Esophagus muscularis mucosa (tissue), 4 donors: Measurements from ENCODE around the gene C17orf67. TPM values are rescaled to one million over a fixed set of nuclear protein-coding genes. Genes with fewer than 3 reads are reported as not detected.

ENCODE experiments used
- DNase-seq: peaks from one replicate; pipeline ENCODE4 v3.0.0-alpha.2; 2017; ENCODE audit errors: extremely low spot score
- H3K27ac ChIP-seq, 4 donors: fragments of 200-600 bp; sonication (generic); replicated peaks in 1 of 4; 1 replicate in 3 of 4; 2 replicates in 1 of 4; pipeline ENCODE4 v1.5.1; 2016 to 2019; ENCODE audit warnings: mild to moderate bottlenecking in 1 of 4
- H3K27me3 ChIP-seq, 4 donors: fragments of 200-600 bp; sonication (generic); one replicate each; pipeline versions ENCODE4 v1.5.1 to v1.6.0; 2016 to 2019
- H3K36me3 ChIP-seq, 4 donors: fragments of 200-600 bp; sonication (generic); one replicate each; pipeline ENCODE4 v1.5.1; 2016 to 2019
- H3K4me1 ChIP-seq, 4 donors: fragments of 200-600 bp; sonication (generic); one replicate each; pipeline ENCODE4 v1.5.1; 2016 to 2019
- H3K4me3 ChIP-seq, 4 donors: fragments of 200-600 bp; sonication (generic); 1 replicate in 2 of 4; 2 replicates in 2 of 4; pipeline ENCODE4 v1.5.1; 2016 to 2019; ENCODE audit warnings: mild to moderate bottlenecking in 4 of 4, moderate library complexity in 1 of 4
- H3K9me3 ChIP-seq, 4 donors: fragments of 200-600 bp; sonication (generic); 1 replicate in 3 of 4; 2 replicates in 1 of 4; pipeline ENCODE4 v1.5.1; 2016 to 2019
- CTCF ChIP-seq, 3 experiments: fragments of 200-600 bp in 2 of 3; fragments of 450-650 bp in 1 of 3; sonication (generic) in 2 of 3; IDR thresholded peaks; one replicate each; pipeline ENCODE4 v1.5.1; 2017 to 2019; ENCODE audit warnings: antibody characterized with exemption in 3 of 3, mild to moderate bottlenecking in 2 of 3, moderate library complexity in 1 of 3
- EP300 ChIP-seq: sonication (generic); formaldehyde crosslinking; IDR thresholded peaks from one replicate; pipeline ENCODE4 v1.6.1; 2017; ENCODE audit warnings: antibody characterized with exemption
- POLR2A ChIP-seq: fragments of 450-650 bp; IDR thresholded peaks from one replicate; pipeline ENCODE4 v1.6.1; 2017; ENCODE audit warnings: antibody characterized with exemption, moderate library complexity, mild to moderate bottlenecking, low read depth
- POLR2AphosphoS5 ChIP-seq, 2 donors: sonication (generic); formaldehyde crosslinking; IDR thresholded peaks; one replicate each; pipeline ENCODE4 v1.6.1; 2017; ENCODE audit warnings: antibody characterized with exemption in 2 of 2
- WGBS: methylation state at CpG from one replicate; pipeline ENCODE4 v1.1.5; 2018; 5-methylcytosine and 5-hydroxymethylcytosine counted together
- intact Hi-C: fragments of 100-400 bp; cut with DNase I; formaldehyde crosslinking; loops from one replicate; pipeline ENCODE4 v1.15.1; 2023
- total RNA-seq, 4 donors: library from RNA; depleted of rRNA; stranded (reverse); fragments of >200 nt; gene quantifications; one replicate each; pipeline versions ENCODE4 v1.1.0 to v1.2.1, GENCODE V29; 2016

C17orf67 gene
- total RNA-seq, 4 donors from 2014 or later, result 0.83 to 4.3 (median 3.6) TPM

GRCh38 chr17:56798916-56799315 is 34.8 kb downstream of the C17orf67 start:
- 66% methylated on average over 4 of the region's 4 CpGs for WGBS

DNA sequence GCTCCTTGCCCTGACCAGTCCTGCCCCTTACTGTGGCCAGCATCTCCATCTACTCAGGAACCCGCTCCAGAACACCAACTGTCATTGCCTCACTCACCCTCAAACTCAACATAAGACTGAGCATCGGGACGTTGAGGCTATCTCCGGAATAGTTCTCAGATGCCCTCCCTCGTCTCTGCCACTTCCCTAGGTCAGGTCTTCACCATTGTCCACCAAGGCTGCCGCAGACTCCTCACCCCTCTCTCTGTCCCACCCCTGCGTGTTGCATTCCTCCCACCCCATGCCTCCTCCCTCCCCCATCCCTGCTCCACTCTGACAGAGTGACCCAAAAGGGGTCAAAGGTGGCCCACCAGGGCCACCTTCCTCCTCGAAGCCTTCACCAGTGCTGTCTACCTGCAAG is 37.2 kb downstream of the C17orf67 start:
- DNase-seq, result no peak
- TF ChIP-seq EP300, result no peak
- TF ChIP-seq POLR2A, result no peak
- no peak for TF ChIP-seq CTCF (IDR thresholded peaks at IDR 0.05)
- TF ChIP-seq POLR2AphosphoS5 (IDR thresholded peaks at IDR 0.05), result no peak
- no peaks in the 10 kb centered on the region for H3K9me3 ChIP-seq
- H3K4me3 ChIP-seq, result no peak overlapping the region
- no peak overlapping the region for H3K27ac ChIP-seq
- intact Hi-C loops, result no loop called here
- WGBS, result 95% methylated on average over 8 of the region's 8 CpGs
- H3K36me3 ChIP-seq, result peaks cover 0 to 5% (median 0%) of the 10 kb centered on the region in 4 donors
- H3K4me1 ChIP-seq, result no peaks in the 10 kb centered on the region
- H3K27me3 ChIP-seq, result no peaks in the 10 kb centered on the region

More at GRCh38 chr17:56798916-56799315, 34.8 kb downstream of the C17orf67 start:
- Histone ChIP-seq H3K36me3 (peaks cover 0 to 5% (median 0%) of the 10 kb centered on the region in 4 donors), H3K4me1 (peaks cover 0 to 1% (median 0%) of the 10 kb centered on the region in 4 donors), H3K27me3 (no peaks in the 10 kb centered on the region), H3K4me3 (no peak overlapping the region), H3K9me3 (no peaks in the 10 kb centered on the region), H3K27ac (no peak overlapping the region)
- DNase-seq, result no peak
- no peak for TF ChIP-seq EP300
- no peak for TF ChIP-seq POLR2A
- TF ChIP-seq CTCF (IDR thresholded peaks at IDR 0.05), result no peak
- TF ChIP-seq POLR2AphosphoS5 (IDR thresholded peaks at IDR 0.05), result no peak
- intact Hi-C loops, result no loop called here

DNA sequence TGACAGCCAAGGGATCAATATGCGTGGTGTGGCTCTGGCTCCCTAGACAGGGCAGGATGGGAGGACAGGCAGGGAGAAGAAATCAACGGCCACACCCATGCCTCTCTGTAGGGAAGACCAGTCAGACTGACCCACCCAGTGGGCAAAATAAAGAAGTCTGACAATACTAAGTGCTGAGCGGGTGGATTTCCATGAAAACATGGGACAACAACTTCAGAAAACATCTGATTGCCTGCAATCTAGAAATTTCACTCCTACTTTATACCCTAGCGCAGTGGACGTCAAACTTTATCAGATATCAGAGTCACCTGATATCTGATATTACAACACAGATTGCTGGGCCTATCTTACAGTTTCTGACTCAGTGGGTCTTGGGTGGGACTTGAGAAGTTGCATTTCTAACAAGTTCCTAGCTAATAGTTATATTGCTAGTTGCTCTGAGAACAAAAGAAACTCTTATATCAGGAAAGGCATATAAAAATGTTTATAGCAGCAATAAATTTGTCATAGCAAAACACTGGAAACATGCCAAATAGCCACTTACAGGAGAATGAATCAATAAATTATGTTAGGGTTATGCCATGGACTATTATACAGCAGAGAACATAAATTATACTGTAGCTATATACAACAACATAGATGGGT is 38.4 kb downstream of the C17orf67 start:
- no peak overlapping the region for H3K4me3 ChIP-seq
- TF ChIP-seq POLR2A, result no peak
- no peak for TF ChIP-seq EP300
- H3K9me3 ChIP-seq, result no peaks in the 10 kb centered on the region
- no peak overlapping the region for H3K27ac ChIP-seq
- whole genome bisulfite sequencing, result 86% methylated on average over 5 of the region's 5 CpGs
- H3K4me1 ChIP-seq, result no peaks in the 10 kb centered on the region
- peaks cover 0 to 5% (median 0%) of the 10 kb centered on the region in 4 donors for H3K36me3 ChIP-seq
- no peak for DNase-seq
- intact Hi-C loops, result no loop called here
- H3K27me3 ChIP-seq, result no peaks in the 10 kb centered on the region

DNA sequence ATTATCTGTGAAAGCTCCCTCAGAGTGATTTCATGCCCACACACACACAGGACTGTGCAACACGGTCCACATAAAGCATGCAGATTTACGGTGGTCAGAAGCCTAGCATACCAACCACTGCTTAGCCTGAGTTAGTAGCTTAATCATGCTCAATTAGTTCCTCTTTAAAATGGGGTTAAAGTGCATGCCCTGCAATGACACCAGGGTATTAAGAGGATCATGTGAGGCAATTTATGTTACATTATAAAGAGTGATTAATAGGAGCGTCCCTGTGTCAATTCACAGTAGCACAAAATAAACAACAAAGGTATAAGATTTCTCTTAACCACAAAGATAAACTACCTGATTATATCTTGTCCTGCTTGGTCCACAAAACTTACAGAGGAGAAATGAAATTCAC is 39.8 kb downstream of the C17orf67 start:
- no peak overlapping the region for H3K27ac ChIP-seq
- 75% methylated on average over 3 of the region's 3 CpGs for WGBS
- no peaks in the 10 kb centered on the region for H3K27me3 ChIP-seq
- H3K4me1 ChIP-seq, result no peaks in the 10 kb centered on the region
- intact Hi-C loops, result no loop called here
- no peaks in the 10 kb centered on the region for H3K9me3 ChIP-seq
- no peak for DNase-seq
- H3K36me3 ChIP-seq, result peaks cover 0 to 5% (median 0%) of the 10 kb centered on the region in 4 donors
- no peak overlapping the region for H3K4me3 ChIP-seq
- no peak for TF ChIP-seq CTCF (IDR thresholded peaks at IDR 0.05)
- TF ChIP-seq EP300, result no peak
- TF ChIP-seq POLR2AphosphoS5 (IDR thresholded peaks at IDR 0.05), result no peak
- no peak for TF ChIP-seq POLR2A

DNA sequence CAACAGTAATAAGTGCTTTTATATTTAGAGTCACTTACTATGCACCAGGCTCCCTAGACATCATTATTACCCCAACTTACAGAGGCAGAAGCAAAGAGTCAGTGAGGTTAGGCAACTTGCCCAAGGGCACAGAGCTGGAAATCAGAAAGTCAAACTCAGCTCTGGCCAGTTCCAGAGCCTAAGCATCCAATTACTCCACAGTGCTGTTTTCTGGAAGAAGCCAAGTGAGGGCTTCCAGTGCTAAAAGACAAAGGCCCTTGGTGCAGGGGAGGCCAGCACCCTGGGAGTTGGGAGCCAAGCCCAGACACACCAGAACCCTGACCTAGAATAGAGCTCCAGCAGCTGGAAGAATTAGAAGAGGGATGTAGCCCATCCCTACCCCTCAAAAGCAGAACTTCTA is 40.2 kb downstream of the C17orf67 start:
- TF ChIP-seq CTCF (IDR thresholded peaks at IDR 0.05) (no peak), POLR2A (no peak), EP300 (no peak), POLR2AphosphoS5 (IDR thresholded peaks at IDR 0.05) (no peak)
- Histone ChIP-seq H3K27me3 (no peaks in the 10 kb centered on the region), H3K27ac (no peak overlapping the region), H3K36me3 (peaks cover 0 to 5% (median 0%) of the 10 kb centered on the region in 4 donors), H3K4me3 (no peak overlapping the region), H3K9me3 (no peaks in the 10 kb centered on the region), H3K4me1 (no peaks in the 10 kb centered on the region)
- intact Hi-C loops, result no loop called here
- no peak for DNase-seq
